Ovary (tissue), 9 donors: Measurements from ENCODE around the gene SYT11. TPM values are rescaled to one million over a fixed set of nuclear protein-coding genes. Genes with fewer than 3 reads are reported as not detected.

Experiments
- DNase-seq, 5 donors: peaks; one replicate each; pipeline ENCODE4 v3.0.0-alpha.2; 2019 to 2020
- H3K27ac ChIP-seq, 2 donors: fragments of 200-600 bp; one replicate each; pipeline versions ENCODE4 v1.5.1 to v1.8.0; 2019 to 2022
- H3K27me3 ChIP-seq: fragments of 200-600 bp; one replicate; pipeline ENCODE4 v1.8.0; 2022
- H3K36me3 ChIP-seq: fragments of 200-600 bp; sonication (generic); one replicate; pipeline ENCODE4 v1.5.1; 2019
- H3K4me1 ChIP-seq: one replicate; pipeline ENCODE4 v1.8.1; 2013; ENCODE audit warnings: mild to moderate bottlenecking, moderate library complexity; ENCODE audit not compliant: insufficient read depth
- H3K4me3 ChIP-seq: fragments of 200-600 bp; sonication (generic); one replicate; pipeline ENCODE4 v1.5.1; 2017
- H3K9me3 ChIP-seq, 2 donors: fragments of 200-600 bp in 1 of 2; sonication (generic) in 1 of 2; one replicate each; pipeline versions ENCODE4 v1.5.1 to v1.8.1; 2013 to 2019; ENCODE audit warnings: mild to moderate bottlenecking in 1 of 2, moderate library complexity in 1 of 2
- CTCF ChIP-seq, 3 donors: fragments of 450-650 bp in 2 of 3; fragments of 200-600 bp in 1 of 3; IDR thresholded peaks; one replicate each; pipeline versions ENCODE4 v1.5.1 to v1.8.0; 2016 to 2022; ENCODE audit warnings: antibody characterized with exemption in 3 of 3, mild to moderate bottlenecking in 1 of 3
- EP300 ChIP-seq: sonication (generic); formaldehyde crosslinking; IDR thresholded peaks from one replicate; pipeline ENCODE4 v1.6.1; 2017; ENCODE audit warnings: antibody characterized with exemption
- POLR2A ChIP-seq: fragments of 450-650 bp; IDR thresholded peaks from one replicate; pipeline ENCODE4 v1.6.1; 2017; ENCODE audit warnings: antibody characterized with exemption, mild to moderate bottlenecking, moderate library complexity
- WGBS, 3 donors: extraction: QIAGEN DNeasy Blood & Tissue Kit in 1 of 3; methylation state at CpG; one replicate each; pipeline versions ENCODE4 v1.1.5 to v1.1.7; 2013 to 2017; 5-methylcytosine and 5-hydroxymethylcytosine counted together
- intact Hi-C, 4 donors: fragments of 100-400 bp; cut with DNase I; formaldehyde crosslinking; loops; one replicate each; pipeline versions ENCODE4 v1.11.0 to v1.15.1; 2022 to 2023
- polyA plus RNA-seq, 2 donors: library from polyadenylated mRNA; stranded (reverse); fragments of 200-250 nt in 1 of 2; fragments of 350-450 nt in 1 of 2; fragmentation: Illumina TruSeq in 1 of 2; extraction: RNeasy Lipid Tissue Mini Kit (QIAGEN cat#74804) in 1 of 2; gene quantifications; one replicate each; pipeline ENCODE4 v1.2.3, GENCODE V29; 2013 to 2014
- total RNA-seq, 7 donors: library from RNA; depleted of rRNA in 2 of 7; stranded (reverse); fragments of >200 nt in 2 of 7; fragmentation: NEBNext Ultra II Directional in 3 of 7; extraction: Animal tissue kit (Norgen Biotek cat#: 25700) in 3 of 7; gene quantifications; one replicate each; pipeline versions ENCODE4 v1.1.0 to v1.2.4, GENCODE V29; 2016 to 2023
- donor health status: DM: no; HTN: no; CAD: no; lungs with moderate emphysema.
- donor health status: DM: no; HTN: no; CAD: no.
- donor health status: Bipolar disorder and iron deficiency.
- donor health status: DM: yes; HTN: yes; CAD: no.
- donor health status: DM: no; HTN: no; CAD: no.
- donor health status: DM: yes; HTN: yes; CAD: no.

SYT11 gene
- total and polyA plus RNA-seq, 9 donors, result 10.1 to 48.9 (median 19.7) TPM

- WGBS, 3 donors, result 80 to 89% (median 88%) methylated on average over 5 of the region's 5 CpGs
- Histone ChIP-seq H3K27ac (no peak overlapping the region), H3K4me1 (no peaks in the 10 kb centered on the region), H3K9me3 (no peaks in the 10 kb centered on the region), H3K27me3 (no peaks in the 10 kb centered on the region), H3K4me3 (no peak overlapping the region), H3K36me3 (no peaks in the 10 kb centered on the region)
- intact Hi-C loops, result no loop called here
- no peak for DNase-seq
- no peak for TF ChIP-seq POLR2A
- no peak for TF ChIP-seq EP300
- no peak for TF ChIP-seq CTCF (IDR thresholded peaks at IDR 0.05)
Measured at GRCh38 chr1:155840386-155840785, 19.0 kb upstream of the SYT11 start.

- WGBS, 3 donors, result 63 to 86% (median 71%) methylated on average over 1 of the region's 1 CpG
- H3K36me3 ChIP-seq, result no peaks in the 10 kb centered on the region
- no peaks in the 10 kb centered on the region for H3K9me3 ChIP-seq
- TF ChIP-seq POLR2A (no peak), EP300 (no peak), CTCF (IDR thresholded peaks at IDR 0.05) (no peak)
- no peak for DNase-seq
- no peaks in the 10 kb centered on the region for H3K27me3 ChIP-seq
- no peak overlapping the region for H3K27ac ChIP-seq
- no peak overlapping the region for H3K4me3 ChIP-seq
- intact Hi-C loops, result no loop called here
- H3K4me1 ChIP-seq, result no peaks in the 10 kb centered on the region
Measured at GRCh38 chr1:155844860-155845421, 14.4 kb upstream of the SYT11 start.

- TF ChIP-seq EP300, result no peak
- peaks cover 1% of the 10 kb centered on the region for H3K4me1 ChIP-seq
- no peak overlapping the region for H3K27ac ChIP-seq
- DNase-seq, result no peak
- H3K36me3 ChIP-seq, result no peaks in the 10 kb centered on the region
- H3K4me3 ChIP-seq, result no peak overlapping the region
- no peaks in the 10 kb centered on the region for H3K27me3 ChIP-seq
- no peaks in the 10 kb centered on the region for H3K9me3 ChIP-seq
- 93 to 100% (median 97%) methylated on average over 1 of the region's 1 CpG for WGBS, 3 donors
- intact Hi-C loops, result no loop called here
Measured at GRCh38 chr1:155847823-155848529, 11.4 kb upstream of the SYT11 start.

GRCh38 chr1:155850345-155850744 lies 9.0 kb upstream of the SYT11 start:
- 80 to 82% (median 81%) methylated on average over 3 of the region's 3 CpGs for WGBS, 3 donors
- Histone ChIP-seq H3K27ac (no peak overlapping the region), H3K4me3 (no peak overlapping the region), H3K36me3 (no peaks in the 10 kb centered on the region), H3K27me3 (no peaks in the 10 kb centered on the region), H3K9me3 (no peaks in the 10 kb centered on the region), H3K4me1 (peaks cover 1% of the 10 kb centered on the region)
- no peak for TF ChIP-seq CTCF (IDR thresholded peaks at IDR 0.05)
- no peak for TF ChIP-seq EP300
- TF ChIP-seq POLR2A, result no peak
- DNase-seq, result no peak
- intact Hi-C loops, result no loop called here
